Gastrocnemius medialis (tissue), 4 donors: Measurements from ENCODE around the gene TAS2R8. TPM values are rescaled to one million over a fixed set of nuclear protein-coding genes. Genes with fewer than 3 reads are reported as not detected.
"Not testable (repeated sequence)": the region's sequence is repeated elsewhere in the genome, so short reads cannot be mapped to it uniquely, and the experiment has no call there.

ENCODE experiments used
- ATAC-seq, 2 donors: fragments of 150-250 bp; one replicate each; pipeline ENCODE4 v1.9.1; 2016
- DNase-seq, 2 donors: peaks; one replicate each; pipeline ENCODE4 v3.0.0-alpha.2; 2019
- H3K27ac ChIP-seq, 4 donors: fragments of 200-600 bp; sonication (generic); 1 replicate in 1 of 4; 2 replicates in 3 of 4; pipeline ENCODE4 v1.5.1; 2016 to 2018; ENCODE audit warnings: mild to moderate bottlenecking in 2 of 4, moderate library complexity in 1 of 4
- H3K27me3 ChIP-seq, 3 donors: fragments of 200-600 bp; sonication (generic) in 2 of 3; 1 replicate in 1 of 3; 2 replicates in 2 of 3; pipeline versions ENCODE4 v1.5.1 to v1.6.0; 2016 to 2019; ENCODE audit warnings: mild to moderate bottlenecking in 1 of 3, moderate library complexity in 1 of 3
- H3K36me3 ChIP-seq, 2 donors: fragments of 200-600 bp; sonication (generic) in 1 of 2; one replicate each; pipeline ENCODE4 v1.5.1; 2017 to 2018
- H3K4me1 ChIP-seq, 2 donors: fragments of 200-600 bp; sonication (generic) in 1 of 2; one replicate each; pipeline ENCODE4 v1.5.1; 2016 to 2017; ENCODE audit warnings: mild to moderate bottlenecking in 2 of 2
- H3K4me3 ChIP-seq, 4 donors: fragments of 200-600 bp; sonication (generic) in 3 of 4; 1 replicate in 1 of 4; 2 replicates in 3 of 4; pipeline ENCODE4 v1.5.1; 2016 to 2019; ENCODE audit warnings: mild to moderate bottlenecking in 2 of 4
- H3K9me3 ChIP-seq, 3 donors: fragments of 200-600 bp; sonication (generic) in 2 of 3; 1 replicate in 1 of 3; 2 replicates in 2 of 3; pipeline ENCODE4 v1.5.1; 2016 to 2019
- CTCF ChIP-seq, 5 experiments: fragments of 450-650 bp in 3 of 5; fragments of 200-600 bp in 2 of 5; sonication (generic) in 2 of 5; IDR thresholded peaks in 4 of 5; conservative IDR thresholded peaks in 1 of 5; 1 replicate in 4 of 5; 2 replicates in 1 of 5; pipeline ENCODE4 v1.5.1; 2016 to 2019; ENCODE audit warnings: antibody characterized with exemption in 5 of 5, mild to moderate bottlenecking in 3 of 5, moderate library complexity in 3 of 5
- POLR2A ChIP-seq, 2 donors: fragments of 450-650 bp; IDR thresholded peaks; one replicate each; pipeline ENCODE4 v1.6.1; 2017; ENCODE audit warnings: antibody characterized with exemption in 2 of 2, mild to moderate bottlenecking in 2 of 2, moderate library complexity in 2 of 2
- in situ Hi-C, 4 donors: fragments of 200-750 bp; cut with MboI; loops; one replicate each; pipeline versions ENCODE4 v1.15.0 to v1.8.0; 2017; ENCODE audit warnings: low sequenced_read_pairs in 4 of 4
- intact Hi-C: fragments of 100-400 bp; cut with DNase I; formaldehyde crosslinking; loops from one replicate; pipeline ENCODE4 v1.15.1; 2023; ENCODE audit warnings: low total_unique reads
- total RNA-seq, 4 donors: library from RNA; depleted of rRNA; stranded (reverse); fragments of >200 nt; gene quantifications; one replicate each; pipeline versions ENCODE4 v1.1.0 to v1.2.3, GENCODE V29; 2016

Gene TAS2R8
- total RNA-seq, 4 donors from 2014 or later, result 0.36 TPM; not detected in 3

GRCh38 chr12:10801741-10802140, 5.3 kb downstream of the TAS2R8 start:
- intact Hi-C loops (no loop called here), in situ Hi-C loops (no loop called here)
- no peak for TF ChIP-seq POLR2A (IDR thresholded peaks at IDR 0.05)
- no peak for TF ChIP-seq CTCF (IDR thresholded peaks at IDR 0.05 in 4 of 5, conservative IDR thresholded peaks at IDR 0.05 in 1 of 5)
- H3K9me3 ChIP-seq, result no peaks in the 10 kb centered on the region
- no peaks in the 10 kb centered on the region for H3K27me3 ChIP-seq
- no peaks in the 10 kb centered on the region for H3K36me3 ChIP-seq
- H3K4me1 ChIP-seq, result no peaks in the 10 kb centered on the region
- no peak overlapping the region for H3K27ac ChIP-seq
- DNase-seq (no peak), ATAC-seq (no peak)
- H3K4me3 ChIP-seq, result no peak overlapping the region

DNA sequence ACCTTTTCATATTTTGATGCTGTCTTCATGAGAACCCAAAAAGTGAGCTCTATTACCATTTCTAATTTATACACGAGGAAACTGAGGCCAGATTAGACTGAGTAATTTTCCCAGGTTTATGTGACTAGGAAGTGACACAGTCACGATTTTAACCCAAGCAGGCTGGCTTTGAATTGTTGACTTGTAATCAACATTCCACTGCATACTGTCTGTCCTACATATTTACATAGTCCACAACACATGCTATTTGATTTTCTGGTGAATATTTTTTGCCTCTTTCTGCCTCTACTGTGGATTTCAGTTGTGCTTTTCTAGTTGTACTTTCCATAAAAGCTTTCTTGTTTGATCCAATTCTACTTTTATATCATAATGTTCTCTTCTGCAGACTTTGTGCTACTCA, 12.9 kb downstream of the TAS2R8 start:
- intact Hi-C loops, result no loop called here
- Histone ChIP-seq H3K4me3 (no peak overlapping the region), H3K27me3 (no peaks in the 10 kb centered on the region), H3K9me3 (no peaks in the 10 kb centered on the region), H3K27ac (no peak overlapping the region), H3K36me3 (no peaks in the 10 kb centered on the region), H3K4me1 (no peaks in the 10 kb centered on the region)
- ATAC-seq (no peak), DNase-seq (no peak)
- TF ChIP-seq POLR2A (IDR thresholded peaks at IDR 0.05) (no peak), CTCF (IDR thresholded peaks at IDR 0.05 in 4 of 5, conservative IDR thresholded peaks at IDR 0.05 in 1 of 5) (no peak)
- in situ Hi-C loops, result no loop called here

DNA sequence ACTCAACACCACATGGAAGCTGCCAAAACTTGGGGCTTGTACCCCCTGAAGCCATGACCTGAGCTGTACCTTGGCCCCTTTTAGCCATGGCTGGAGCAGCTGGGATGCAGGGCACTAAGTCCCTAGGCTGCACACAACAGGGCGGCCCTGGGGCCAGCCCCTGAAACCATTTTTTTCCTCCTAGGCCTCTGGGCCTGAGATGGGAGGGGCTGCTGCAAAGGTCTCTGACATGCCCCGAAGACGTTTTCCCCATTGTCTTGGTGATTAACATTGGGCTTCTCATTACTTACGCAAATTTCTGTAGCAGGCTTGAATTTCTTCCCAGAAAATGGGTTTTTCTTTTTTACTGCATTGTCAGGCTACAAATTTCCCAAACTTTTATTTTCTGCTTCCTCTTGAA, 15.3 kb downstream of the TAS2R8 start:
- H3K27me3 ChIP-seq, H3K9me3 ChIP-seq, H3K4me1 ChIP-seq, DNase-seq, ATAC-seq, H3K4me3 ChIP-seq, H3K36me3 ChIP-seq, intact Hi-C loops, in situ Hi-C loops, H3K27ac ChIP-seq: not testable (repeated sequence)

- intact Hi-C loops (no loop called here), in situ Hi-C loops (no loop called here)
- Histone ChIP-seq H3K9me3 (no peaks in the 10 kb centered on the region), H3K36me3 (no peaks in the 10 kb centered on the region), H3K27ac (no peak overlapping the region), H3K4me1 (no peaks in the 10 kb centered on the region), H3K27me3 (no peaks in the 10 kb centered on the region), H3K4me3 (no peak overlapping the region)
- TF ChIP-seq POLR2A (IDR thresholded peaks at IDR 0.05), result no peak
- TF ChIP-seq CTCF (IDR thresholded peaks at IDR 0.05 in 4 of 5, conservative IDR thresholded peaks at IDR 0.05 in 1 of 5), result no peak
- ATAC-seq (no peak), DNase-seq (no peak)
These were observed 23.8 kb downstream of the TAS2R8 start for GRCh38 chr12:10783252-10783651.

GRCh38 chr12:10779103-10779502, 28.0 kb downstream of the TAS2R8 start:
- H3K4me1 ChIP-seq, result no peaks in the 10 kb centered on the region
- H3K27me3 ChIP-seq, result no peaks in the 10 kb centered on the region
- H3K27ac ChIP-seq, result no peak overlapping the region
- no peak overlapping the region for H3K4me3 ChIP-seq
- no peak for ATAC-seq
- intact Hi-C loops, result no loop called here
- DNase-seq, result no peak
- in situ Hi-C loops, result loop anchor here in 3 of 4 donors (5.0 to 10.0 kb wide), 3 partner anchors 426 to 708 kb away; no protein-coding TSS in a partner anchor
- no peaks in the 10 kb centered on the region for H3K9me3 ChIP-seq
- TF ChIP-seq POLR2A (IDR thresholded peaks at IDR 0.05) (no peak), CTCF (IDR thresholded peaks at IDR 0.05 in 4 of 5, conservative IDR thresholded peaks at IDR 0.05 in 1 of 5) (no peak)
- no peaks in the 10 kb centered on the region for H3K36me3 ChIP-seq
